NCI-H1436 (cell line): ENCODE results near the gene HPCAL1.

ENCODE experiments used
- DNase-seq: peaks from one replicate; lab custom pipeline; 2025; lab: John Stamatoyannopoulos, UW

Gene HPCAL1

GRCh38 chr2:10303694-10304378 is 1.1 kb downstream of the HPCAL1 start:
- no peak for DNase-seq

- DNase-seq: no peak
Measured at GRCh38 chr2:10304458-10305253, 2.0 kb downstream of the HPCAL1 start.

GRCh38 chr2:10305254-10305635 is 2.5 kb downstream of the HPCAL1 start:
- DNase-seq: peak; percentile 20

- no peak for DNase-seq
Measured at GRCh38 chr2:10305715-10306114, 3.0 kb downstream of the HPCAL1 start.

GRCh38 chr2:10306901-10307463 is 4.3 kb downstream of the HPCAL1 start:
- no peak for DNase-seq

GRCh38 chr2:10307561-10308156 is 5.0 kb downstream of the HPCAL1 start:
- DNase-seq: no peak

- no peak for DNase-seq
Measured at GRCh38 chr2:10308866-10309265, 6.2 kb downstream of the HPCAL1 start.

- no peak for DNase-seq
Measured at GRCh38 chr2:10309286-10309685, 6.6 kb downstream of the HPCAL1 start.

- DNase-seq: no peak
Measured at GRCh38 chr2:10310309-10310888, 7.7 kb downstream of the HPCAL1 start.

GRCh38 chr2:10311736-10312135 is 9.0 kb downstream of the HPCAL1 start:
- no peak for DNase-seq

GRCh38 chr2:10312437-10312957 is 9.8 kb downstream of the HPCAL1 start:
- DNase-seq: no peak

- DNase-seq: no peak
Measured at GRCh38 chr2:10316336-10316735, 13.6 kb downstream of the HPCAL1 start.

GRCh38 chr2:10316860-10317259 is 14.2 kb downstream of the HPCAL1 start:
- DNase-seq: no peak

GRCh38 chr2:10317646-10318045 is 14.9 kb downstream of the HPCAL1 start:
- DNase-seq: no peak

- no peak for DNase-seq
Measured at GRCh38 chr2:10318345-10318744, 15.6 kb downstream of the HPCAL1 start.

- no peak for DNase-seq
Measured at GRCh38 chr2:10319892-10320574, 17.3 kb downstream of the HPCAL1 start.

- DNase-seq: no peak
Measured at GRCh38 chr2:10320575-10320931, 17.8 kb downstream of the HPCAL1 start.

GRCh38 chr2:10320933-10321332 is 18.2 kb downstream of the HPCAL1 start:
- no peak for DNase-seq

- no peak for DNase-seq
Measured at GRCh38 chr2:10321622-10322021, 18.9 kb downstream of the HPCAL1 start.

- DNase-seq: no peak
Measured at GRCh38 chr2:10322481-10322880, 19.8 kb downstream of the HPCAL1 start.

GRCh38 chr2:10322973-10323372 is 20.3 kb downstream of the HPCAL1 start:
- DNase-seq: no peak

GRCh38 chr2:10323535-10323934 is 20.8 kb downstream of the HPCAL1 start:
- no peak for DNase-seq
